ENCODE data around the gene EGFL7.

Gene EGFL7

GRCh38 chr9:136673975-136674785 lies 11.5 kb downstream of the EGFL7 start:
- no peak for DNase-seq

GRCh38 chr9:136674786-136675349 lies 12.2 kb downstream of the EGFL7 start:
- no peak for DNase-seq

GRCh38 chr9:136675477-136676296 lies 13.0 kb downstream of the EGFL7 start:
- no peak for DNase-seq

GRCh38 chr9:136676297-136676794 lies 13.6 kb downstream of the EGFL7 start:
- DNase-seq = no peak

- no peak for DNase-seq
These were observed 14.4 kb downstream of the EGFL7 start for GRCh38 chr9:136676920-136677686.

- DNase-seq = no peak
These were observed 15.3 kb downstream of the EGFL7 start for GRCh38 chr9:136678034-136678433.

- no peak for DNase-seq
These were observed 15.9 kb downstream of the EGFL7 start for GRCh38 chr9:136678624-136679023.

GRCh38 chr9:136679431-136679941 lies 16.8 kb downstream of the EGFL7 start:
- no peak for DNase-seq

- no peak for DNase-seq
These were observed 18.3 kb downstream of the EGFL7 start for GRCh38 chr9:136681029-136681428.

- no peak for DNase-seq
These were observed 19.4 kb downstream of the EGFL7 start for GRCh38 chr9:136681945-136682699.

- DNase-seq = no peak
These were observed 20.0 kb downstream of the EGFL7 start for GRCh38 chr9:136682710-136683109.

- no peak for DNase-seq
These were observed 20.5 kb downstream of the EGFL7 start for GRCh38 chr9:136683173-136683745.

- DNase-seq = no peak
These were observed 21.0 kb downstream of the EGFL7 start for GRCh38 chr9:136683755-136684154.

GRCh38 chr9:136684339-136684738 lies 21.6 kb downstream of the EGFL7 start:
- DNase-seq = no peak

GRCh38 chr9:136684799-136685198 lies 22.1 kb downstream of the EGFL7 start:
- no peak for DNase-seq

GRCh38 chr9:136685216-136685615 lies 22.5 kb downstream of the EGFL7 start:
- no peak for DNase-seq

- no peak for DNase-seq
These were observed 23.2 kb downstream of the EGFL7 start for GRCh38 chr9:136685790-136686533.

- no peak for DNase-seq
These were observed 23.7 kb downstream of the EGFL7 start for GRCh38 chr9:136686534-136686793.

GRCh38 chr9:136686794-136687711 lies 24.3 kb downstream of the EGFL7 start, which contains the start of gene AGPAT2:
Gene AGPAT2, minus strand, starts transcription at chr9:136687457. Its CDS starts 100 bp downstream, at chr9:136687357.
- DNase-seq = peak; percentile 39 to 51 (median 40)
